Spleen (tissue), 11 donors: Measurements from ENCODE around the gene HIGD2A. TPM values are rescaled to one million over a fixed set of nuclear protein-coding genes. Genes with fewer than 3 reads are reported as not detected.
A peak's percentile ranks its signal among the peaks of the same experiment; 100 is the strongest.

Experiments used
- DNase-seq: peaks from one replicate; pipeline ENCODE4 v3.0.0-alpha.2; 2020
- H3K27ac ChIP-seq, 8 donors: fragments of 200-600 bp; sonication (generic) in 7 of 8; 1 replicate in 4 of 8; 2 replicates in 4 of 8; pipeline versions ENCODE4 v1.5.0 to v1.8.0; 2016 to 2021; ENCODE audit warnings: inconsistent platforms in 4 of 8, mild to moderate bottlenecking in 4 of 8, moderate library complexity in 1 of 8
- H3K27me3 ChIP-seq, 7 donors: fragments of 200-600 bp; sonication (generic) in 6 of 7; replicated peaks in 1 of 7; 1 replicate in 4 of 7; 2 replicates in 3 of 7; pipeline versions ENCODE4 v1.5.0 to v1.8.0; 2016 to 2021; ENCODE audit warnings: inconsistent platforms in 3 of 7, mild to moderate bottlenecking in 1 of 7
- H3K36me3 ChIP-seq, 6 donors: fragments of 200-600 bp; sonication (generic) in 5 of 6; 1 replicate in 4 of 6; 2 replicates in 2 of 6; pipeline versions ENCODE4 v1.5.0 to v1.8.0; 2016 to 2021; ENCODE audit warnings: inconsistent platforms in 2 of 6
- H3K4me1 ChIP-seq, 6 donors: fragments of 200-600 bp; sonication (generic) in 5 of 6; 1 replicate in 3 of 6; 2 replicates in 3 of 6; pipeline versions ENCODE4 v1.5.0 to v1.8.0; 2016 to 2021; ENCODE audit warnings: inconsistent platforms in 3 of 6
- H3K4me3 ChIP-seq, 8 donors: fragments of 200-600 bp; sonication (generic) in 7 of 8; 1 replicate in 4 of 8; 2 replicates in 4 of 8; pipeline versions ENCODE4 v1.5.0 to v1.8.0; 2016 to 2021; ENCODE audit warnings: inconsistent platforms in 4 of 8, mild to moderate bottlenecking in 4 of 8, moderate library complexity in 2 of 8
- H3K9me3 ChIP-seq, 8 donors: fragments of 200-600 bp; sonication (generic) in 7 of 8; 1 replicate in 4 of 8; 2 replicates in 4 of 8; pipeline versions ENCODE4 v1.5.0 to v1.8.0; 2016 to 2021; ENCODE audit warnings: inconsistent platforms in 4 of 8
- CTCF ChIP-seq, 11 experiments: fragments of 200-600 bp in 7 of 11; fragments of 450-650 bp in 4 of 11; sonication (generic) in 4 of 11; IDR thresholded peaks in 8 of 11; conservative IDR thresholded peaks in 3 of 11; 1 replicate in 7 of 11; 2 replicates in 4 of 11; pipeline versions ENCODE4 v1.4.0 to v1.8.0; 2016 to 2021; ENCODE audit warnings: antibody characterized with exemption in 11 of 11, inconsistent platforms in 4 of 11, mild to moderate bottlenecking in 1 of 11
- POLR2A ChIP-seq, 3 donors: fragments of 450-650 bp; IDR thresholded peaks; one replicate each; pipeline ENCODE4 v1.5.1; 2017; ENCODE audit warnings: antibody characterized with exemption in 3 of 3, mild to moderate bottlenecking in 1 of 3
- POLR2AphosphoS5 ChIP-seq, 3 donors: sonication (generic); formaldehyde crosslinking; IDR thresholded peaks; one replicate each; pipeline ENCODE4 v1.5.1; 2017; ENCODE audit warnings: antibody characterized with exemption in 3 of 3
- WGBS, 5 donors: extraction: QIAGEN DNeasy Blood & Tissue Kit in 3 of 5; methylation state at CpG; one replicate each; pipeline versions ENCODE4 v1.1.5 to v1.1.7; 2013 to 2018; 5-methylcytosine and 5-hydroxymethylcytosine counted together
- intact Hi-C: fragments of 100-400 bp; cut with DNase I; formaldehyde crosslinking; loops from one replicate; pipeline ENCODE4 v1.15.0; 2023; ENCODE audit warnings: low total_unique reads
- polyA plus RNA-seq, 3 donors: library from polyadenylated mRNA; stranded (reverse); fragments of 200-250 nt; gene quantifications; one replicate each; pipeline ENCODE4 v1.2.1, GENCODE V29; 2013
- total RNA-seq, 7 donors: library from RNA; depleted of rRNA in 3 of 7; stranded (reverse); fragments of >200 nt in 3 of 7; fragmentation: NEBNext Ultra II Directional in 4 of 7; extraction: Animal tissue kit (Norgen Biotek cat#: 25700) in 4 of 7; gene quantifications; one replicate each; pipeline versions ENCODE4 v1.1.0 to v1.2.1, GENCODE V29; 2016 to 2021
- donor health status: healthy with polysubstance abuse.
- donor health status: DM: no; HTN: no; CAD: no; lungs with moderate emphysema.
- donor health status: DM: no; HTN: no; CAD: no.
- donor health status: Bipolar disorder and iron deficiency.
- donor health status: healthy.
- donor health status: DM: no; HTN: no; CAD: no.
- donor health status: DM: yes; HTN: yes; CAD: no.

Gene HIGD2A
- total and polyA plus RNA-seq, 10 donors: 89.3 to 276 (median 169) TPM

GRCh38 chr5:176416965-176417364 lies 28.4 kb downstream of the HIGD2A start:
- Histone ChIP-seq H3K36me3 (no peaks in the 10 kb centered on the region), H3K9me3 (no peaks in the 10 kb centered on the region), H3K27ac (peak overlapping the region; percentile 78 to 94 (median 88)), H3K4me3 (peak overlapping the region in 5 of 8 donors; percentile 73 to 91 (median 86)), H3K4me1 (peaks cover 14 to 54% (median 40%) of the 10 kb centered on the region in 6 donors), H3K27me3 (no peaks in the 10 kb centered on the region)
- DNase-seq: no peak
- intact Hi-C loops: loop anchor here (2.0 kb wide), 1 partner anchor 30 kb away; no protein-coding TSS in a partner anchor
- WGBS, 5 donors: 83 to 87% (median 85%) methylated on average over 11 of the region's 11 CpGs
- no peak for TF ChIP-seq POLR2AphosphoS5 (IDR thresholded peaks at IDR 0.05)
- no peak for TF ChIP-seq POLR2A (IDR thresholded peaks at IDR 0.05)
- no peak for TF ChIP-seq CTCF (IDR thresholded peaks at IDR 0.05 in 8 of 11, conservative IDR thresholded peaks at IDR 0.05 in 3 of 11)

GRCh38 chr5:176418251-176418650 lies 29.7 kb downstream of the HIGD2A start:
- TF ChIP-seq CTCF (IDR thresholded peaks at IDR 0.05 in 8 of 11, conservative IDR thresholded peaks at IDR 0.05 in 3 of 11): no peak
- no peak for TF ChIP-seq POLR2AphosphoS5 (IDR thresholded peaks at IDR 0.05)
- TF ChIP-seq POLR2A (IDR thresholded peaks at IDR 0.05): no peak
- 78 to 92% (median 82%) methylated on average over 9 of the region's 9 CpGs for WGBS, 5 donors

GRCh38 chr5:176420086-176420485 lies 31.5 kb downstream of the HIGD2A start:
- TF ChIP-seq CTCF (IDR thresholded peaks at IDR 0.05 in 8 of 11, conservative IDR thresholded peaks at IDR 0.05 in 3 of 11): no peak
- TF ChIP-seq POLR2AphosphoS5 (IDR thresholded peaks at IDR 0.05): no peak
- TF ChIP-seq POLR2A (IDR thresholded peaks at IDR 0.05): no peak
- no peaks in the 10 kb centered on the region for H3K27me3 ChIP-seq
- H3K9me3 ChIP-seq: no peaks in the 10 kb centered on the region
- intact Hi-C loops: no loop called here
- H3K4me1 ChIP-seq: peaks cover 9 to 23% (median 20%) of the 10 kb centered on the region in 6 donors
- 79 to 87% (median 82%) methylated on average over 5 of the region's 5 CpGs for WGBS, 5 donors
- H3K27ac ChIP-seq: no peak overlapping the region
- no peak for DNase-seq
- H3K4me3 ChIP-seq: no peak overlapping the region
- H3K36me3 ChIP-seq: no peaks in the 10 kb centered on the region

More at GRCh38 chr5:176418251-176418650, 29.7 kb downstream of the HIGD2A start:
- Histone ChIP-seq H3K36me3 (no peaks in the 10 kb centered on the region), H3K4me1 (peaks cover 14 to 42% (median 37%) of the 10 kb centered on the region in 6 donors), H3K9me3 (no peaks in the 10 kb centered on the region), H3K27ac (peak overlapping the region in 1 of 8 donors; percentile 3), H3K4me3 (no peak overlapping the region), H3K27me3 (no peaks in the 10 kb centered on the region)
- DNase-seq: no peak
- intact Hi-C loops: no loop called here

GRCh38 chr5:176420972-176421544 lies 32.5 kb downstream of the HIGD2A start:
- H3K4me1 ChIP-seq: peaks cover 6 to 14% (median 10%) of the 10 kb centered on the region in 6 donors
- no peak for DNase-seq
- no peak overlapping the region for H3K4me3 ChIP-seq
- H3K36me3 ChIP-seq: no peaks in the 10 kb centered on the region
- no peaks in the 10 kb centered on the region for H3K27me3 ChIP-seq
- no peak overlapping the region for H3K27ac ChIP-seq
- 56 to 73% (median 61%) methylated on average over 2 of the region's 2 CpGs for WGBS, 5 donors
- intact Hi-C loops: no loop called here
- H3K9me3 ChIP-seq: no peaks in the 10 kb centered on the region
- TF ChIP-seq POLR2AphosphoS5 (IDR thresholded peaks at IDR 0.05) (no peak), POLR2A (IDR thresholded peaks at IDR 0.05) (no peak), CTCF (IDR thresholded peaks at IDR 0.05 in 8 of 11, conservative IDR thresholded peaks at IDR 0.05 in 3 of 11) (no peak)
